ENCODE data around the gene NOP9.

DNA sequence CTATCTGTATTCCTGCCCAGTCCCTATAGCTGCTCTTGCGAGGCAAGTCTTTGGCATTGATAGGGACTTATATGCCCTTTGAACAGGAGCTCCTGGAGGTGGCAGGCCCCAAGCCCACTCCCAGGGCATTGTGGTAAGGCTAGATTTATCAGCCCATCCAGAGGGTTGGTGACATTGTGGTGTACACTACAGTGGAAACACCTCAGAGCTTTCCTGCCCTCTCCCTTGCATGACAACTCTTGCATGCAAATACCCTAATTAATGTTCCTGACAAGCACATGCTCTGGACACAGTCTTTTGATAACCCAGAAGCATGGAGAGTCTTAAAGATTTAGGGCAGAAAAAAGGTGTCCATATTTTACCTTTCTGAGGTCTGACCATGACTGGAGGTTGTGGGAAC lies 41.0 kb downstream of the NOP9 start:
- TF ChIP-seq, protein P1, sequence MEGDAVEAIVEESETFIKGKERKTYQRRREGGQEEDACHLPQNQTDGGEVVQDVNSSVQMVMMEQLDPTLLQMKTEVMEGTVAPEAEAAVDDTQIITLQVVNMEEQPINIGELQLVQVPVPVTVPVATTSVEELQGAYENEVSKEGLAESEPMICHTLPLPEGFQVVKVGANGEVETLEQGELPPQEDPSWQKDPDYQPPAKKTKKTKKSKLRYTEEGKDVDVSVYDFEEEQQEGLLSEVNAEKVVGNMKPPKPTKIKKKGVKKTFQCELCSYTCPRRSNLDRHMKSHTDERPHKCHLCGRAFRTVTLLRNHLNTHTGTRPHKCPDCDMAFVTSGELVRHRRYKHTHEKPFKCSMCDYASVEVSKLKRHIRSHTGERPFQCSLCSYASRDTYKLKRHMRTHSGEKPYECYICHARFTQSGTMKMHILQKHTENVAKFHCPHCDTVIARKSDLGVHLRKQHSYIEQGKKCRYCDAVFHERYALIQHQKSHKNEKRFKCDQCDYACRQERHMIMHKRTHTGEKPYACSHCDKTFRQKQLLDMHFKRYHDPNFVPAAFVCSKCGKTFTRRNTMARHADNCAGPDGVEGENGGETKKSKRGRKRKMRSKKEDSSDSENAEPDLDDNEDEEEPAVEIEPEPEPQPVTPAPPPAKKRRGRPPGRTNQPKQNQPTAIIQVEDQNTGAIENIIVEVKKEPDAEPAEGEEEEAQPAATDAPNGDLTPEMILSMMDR (IDR thresholded peaks at IDR 0.05), result no peak
- no peak for TF ChIP-seq POLR2AphosphoS5 (IDR thresholded peaks at IDR 0.05)
- no peak for TF ChIP-seq POLR2A (IDR thresholded peaks at IDR 0.05)
